Suprapubic skin (tissue), 4 donors: ENCODE measurements around the gene DNAJC11. TPM values are rescaled to one million over a fixed set of nuclear protein-coding genes. Genes with fewer than 3 reads are reported as not detected.

Experiments used
- DNase-seq, 2 donors: peaks; one replicate each; pipeline ENCODE4 v3.0.0-alpha.2; 2019; ENCODE audit warnings: low spot score in 2 of 2
- H3K27ac ChIP-seq: fragments of 200-600 bp; sonication (generic); one replicate; pipeline ENCODE4 v1.5.1; 2019
- H3K27me3 ChIP-seq: fragments of 200-600 bp; sonication (generic); one replicate; pipeline ENCODE4 v1.5.1; 2019
- H3K36me3 ChIP-seq: fragments of 200-600 bp; sonication (generic); one replicate; pipeline ENCODE4 v1.5.1; 2019
- H3K4me1 ChIP-seq: fragments of 200-600 bp; sonication (generic); one replicate; pipeline ENCODE4 v1.5.1; 2019
- H3K4me3 ChIP-seq: fragments of 200-600 bp; sonication (generic); one replicate; pipeline ENCODE4 v1.5.1; 2019; ENCODE audit warnings: mild to moderate bottlenecking
- H3K9me3 ChIP-seq: fragments of 200-600 bp; sonication (generic); one replicate; pipeline ENCODE4 v1.5.1; 2019
- CTCF ChIP-seq, 2 donors: fragments of 200-600 bp in 1 of 2; fragments of 450-650 bp in 1 of 2; sonication (generic) in 1 of 2; IDR thresholded peaks; one replicate each; pipeline ENCODE4 v1.5.1; 2016 to 2019; ENCODE audit warnings: antibody characterized with exemption in 2 of 2, mild to moderate bottlenecking in 1 of 2, moderate library complexity in 1 of 2
- EP300 ChIP-seq: sonication (generic); formaldehyde crosslinking; IDR thresholded peaks from one replicate; pipeline ENCODE4 v1.6.1; 2017; ENCODE audit warnings: antibody characterized with exemption
- POLR2A ChIP-seq, 2 donors: fragments of 450-650 bp; IDR thresholded peaks; one replicate each; pipeline ENCODE4 v1.6.1; 2017; ENCODE audit warnings: antibody characterized with exemption in 2 of 2, mild to moderate bottlenecking in 2 of 2, moderate library complexity in 2 of 2
- POLR2AphosphoS5 ChIP-seq, 3 donors: sonication (generic); formaldehyde crosslinking; IDR thresholded peaks; one replicate each; pipeline ENCODE4 v1.6.1; 2017; ENCODE audit warnings: antibody characterized with exemption in 3 of 3
- WGBS: methylation state at CpG from one replicate; pipeline ENCODE4 v1.1.5; 2018; 5-methylcytosine and 5-hydroxymethylcytosine counted together
- total RNA-seq, 4 donors: library from RNA; depleted of rRNA; stranded (reverse); fragments of >200 nt; gene quantifications; one replicate each; pipeline ENCODE4 v1.1.0, GENCODE V29; 2016

DNAJC11 gene
- total RNA-seq, 4 donors from 2014 or later = 22.9 to 53.0 (median 31.4) TPM

GRCh38 chr1:6621429-6622391, 79.9 kb downstream of the DNAJC11 start:
- Histone ChIP-seq H3K36me3 (peaks cover 43% of the 10 kb centered on the region), H3K27ac (no peak overlapping the region), H3K27me3 (no peaks in the 10 kb centered on the region), H3K4me1 (peaks cover 20% of the 10 kb centered on the region), H3K9me3 (no peaks in the 10 kb centered on the region), H3K4me3 (no peak overlapping the region)
- DNase-seq = no peak
- 88% methylated on average over 35 of the region's 41 CpGs for WGBS
- TF ChIP-seq POLR2A (IDR thresholded peaks at IDR 0.05) (no peak), EP300 (no peak), POLR2AphosphoS5 (IDR thresholded peaks at IDR 0.05) (no peak), CTCF (IDR thresholded peaks at IDR 0.05) (no peak)

- WGBS = 94% methylated on average over 4 of the region's 4 CpGs
- TF ChIP-seq CTCF (IDR thresholded peaks at IDR 0.05) (no peak), POLR2AphosphoS5 (IDR thresholded peaks at IDR 0.05) (no peak), POLR2A (IDR thresholded peaks at IDR 0.05) (no peak), EP300 (no peak)
- Histone ChIP-seq H3K4me3 (no peak overlapping the region), H3K9me3 (no peaks in the 10 kb centered on the region), H3K27ac (no peak overlapping the region), H3K27me3 (no peaks in the 10 kb centered on the region), H3K36me3 (peaks cover 43% of the 10 kb centered on the region), H3K4me1 (peaks cover 13% of the 10 kb centered on the region)
- DNase-seq = no peak
Measured at GRCh38 chr1:6619045-6619444, 82.6 kb downstream of the DNAJC11 start.

- Histone ChIP-seq H3K4me3 (peak overlapping the region; percentile 90), H3K27me3 (no peaks in the 10 kb centered on the region), H3K9me3 (no peaks in the 10 kb centered on the region), H3K4me1 (peaks cover 33% of the 10 kb centered on the region), H3K36me3 (peaks cover 20% of the 10 kb centered on the region), H3K27ac (peak overlapping the region; percentile 99)
- DNase-seq = no peak
- TF ChIP-seq EP300 (no peak), CTCF (IDR thresholded peaks at IDR 0.05) (no peak), POLR2AphosphoS5 (IDR thresholded peaks at IDR 0.05) (no peak), POLR2A (IDR thresholded peaks at IDR 0.05) (no peak)
- 4% methylated on average over 24 of the region's 82 CpGs for WGBS
Measured at GRCh38 chr1:6614929-6615785, 86.5 kb downstream of the DNAJC11 start.

- TF ChIP-seq POLR2AphosphoS5 (IDR thresholded peaks at IDR 0.05) (no peak), EP300 (no peak), CTCF (IDR thresholded peaks at IDR 0.05) (no peak), POLR2A (IDR thresholded peaks at IDR 0.05) (no peak)
- H3K4me1 ChIP-seq = peaks cover 42% of the 10 kb centered on the region
- H3K27ac ChIP-seq = peak overlapping the region; percentile 99
- no peaks in the 10 kb centered on the region for H3K27me3 ChIP-seq
- peak in 1 of 2 donors; percentile 89 for DNase-seq
- H3K4me3 ChIP-seq = peak overlapping the region; percentile 90
- H3K9me3 ChIP-seq = no peaks in the 10 kb centered on the region
- H3K36me3 ChIP-seq = peaks cover 12% of the 10 kb centered on the region
- 0% methylated on average over 1 of the region's 117 CpGs for WGBS
Measured at GRCh38 chr1:6614019-6614928, 87.3 kb downstream of the DNAJC11 start.
